Stimulated activated naive CD4-positive, alpha-beta T cell (primary cell): ENCODE data around the gene EGFR.

Experiments
- DNase-seq, 6 experiments: peaks; one replicate each; lab custom pipeline; 2025; lab: John Stamatoyannopoulos, UW

The EGFR gene

GRCh38 chr7:55018361-55019190 is at the start of gene EGFR:
TSS of gene EGFR (plus strand) at chr7:55019017. CDS start at chr7:55019278, 261 bp downstream.
- DNase-seq = no peak

GRCh38 chr7:54969208-54969967 is 49.4 kb upstream of the EGFR start:
- DNase-seq = no peak

- DNase-seq = no peak
These were observed 46.0 kb upstream of the EGFR start for GRCh38 chr7:54972733-54973294.

GRCh38 chr7:54978364-54979116 is 40.3 kb upstream of the EGFR start:
- DNase-seq = no peak

GRCh38 chr7:54980521-54980920 is 38.3 kb upstream of the EGFR start:
- no peak for DNase-seq

- no peak for DNase-seq
These were observed 36.9 kb upstream of the EGFR start for GRCh38 chr7:54981913-54982312.

GRCh38 chr7:54985426-54986330 is 33.1 kb upstream of the EGFR start:
- DNase-seq = no peak

GRCh38 chr7:54986716-54987115 is 32.1 kb upstream of the EGFR start:
- no peak for DNase-seq

GRCh38 chr7:54987772-54988171 is 31.0 kb upstream of the EGFR start:
- no peak for DNase-seq

- DNase-seq = no peak
These were observed 30.3 kb upstream of the EGFR start for GRCh38 chr7:54988516-54988915.

GRCh38 chr7:54989453-54990225 is 29.2 kb upstream of the EGFR start:
- no peak for DNase-seq

- DNase-seq = no peak
These were observed 27.5 kb upstream of the EGFR start for GRCh38 chr7:54991341-54991740.

GRCh38 chr7:54992871-54993475 is 25.8 kb upstream of the EGFR start:
- DNase-seq = no peak

GRCh38 chr7:54995166-54995565 is 23.7 kb upstream of the EGFR start:
- DNase-seq = no peak

- DNase-seq = peak in 1 of 6 experiments; percentile 1
These were observed 23.0 kb upstream of the EGFR start for GRCh38 chr7:54995610-54996363.

GRCh38 chr7:54996391-54996790 is 22.4 kb upstream of the EGFR start:
- DNase-seq = no peak

GRCh38 chr7:55004579-55004978 is 14.2 kb upstream of the EGFR start:
- DNase-seq = no peak

GRCh38 chr7:55005241-55005851 is 13.5 kb upstream of the EGFR start:
- no peak for DNase-seq

- DNase-seq = no peak
These were observed 12.3 kb upstream of the EGFR start for GRCh38 chr7:55006499-55006898.
